Muscle of leg (tissue), 11 donors: Measurements from ENCODE around the gene TOP2A. TPM values are rescaled to one million over a fixed set of nuclear protein-coding genes. Genes with fewer than 3 reads are reported as not detected.

Experiments
- DNase-seq: peaks from one replicate; pipeline ENCODE4 v3.0.0; 2013
- H3K27ac ChIP-seq: one replicate; pipeline ENCODE4 v1.5.1; 2013; ENCODE audit warnings: mild to moderate bottlenecking, low read length, control low read depth
- H3K27me3 ChIP-seq: one replicate; pipeline ENCODE4 v1.6.1; 2013; ENCODE audit warnings: low read length; ENCODE audit not compliant: control insufficient read depth, insufficient read depth
- H3K36me3 ChIP-seq: one replicate; pipeline ENCODE4 v1.6.1; 2013; ENCODE audit warnings: low read length; ENCODE audit not compliant: control insufficient read depth, insufficient read depth
- H3K4me1 ChIP-seq: one replicate; pipeline ENCODE4 v1.6.1; 2013; ENCODE audit warnings: low read length; ENCODE audit not compliant: control insufficient read depth, insufficient read depth
- H3K4me3 ChIP-seq: one replicate; pipeline ENCODE4 v1.5.1; 2013; ENCODE audit warnings: low read length, control low read depth
- H3K9me3 ChIP-seq: replicated peaks from 2 replicates; pipeline ENCODE4 v1.6.1; 2013; ENCODE audit warnings: low read depth, low read length; ENCODE audit not compliant: control insufficient read depth
- WGBS: methylation state at CpG from one replicate; pipeline ENCODE4 v1.1.5; 2013; ENCODE audit warnings: missing lambda C conversion rate; ENCODE audit not compliant: insufficient coverage; 5-methylcytosine and 5-hydroxymethylcytosine counted together
- polyA plus RNA-seq, 8 donors: library from polyadenylated mRNA; unstranded; fragments of 120-200 nt; gene quantifications; one replicate each; pipeline versions ENCODE4 v1.2.1 to v1.2.3, GENCODE V29; 2013; ENCODE audit warnings: inconsistent platforms in 1 of 8, low replicate concordance in 1 of 8; ENCODE audit not compliant: insufficient read length in 8 of 8, insufficient read depth in 1 of 8
- total RNA-seq: library from RNA; stranded (reverse); fragments of 120-200 nt; gene quantifications from one replicate; pipeline ENCODE4 v1.2.4, GENCODE V29; 2013

TOP2A gene
- total and polyA plus RNA-seq, 9 donors = 45.9 to 113 (median 77.9) TPM

DNA sequence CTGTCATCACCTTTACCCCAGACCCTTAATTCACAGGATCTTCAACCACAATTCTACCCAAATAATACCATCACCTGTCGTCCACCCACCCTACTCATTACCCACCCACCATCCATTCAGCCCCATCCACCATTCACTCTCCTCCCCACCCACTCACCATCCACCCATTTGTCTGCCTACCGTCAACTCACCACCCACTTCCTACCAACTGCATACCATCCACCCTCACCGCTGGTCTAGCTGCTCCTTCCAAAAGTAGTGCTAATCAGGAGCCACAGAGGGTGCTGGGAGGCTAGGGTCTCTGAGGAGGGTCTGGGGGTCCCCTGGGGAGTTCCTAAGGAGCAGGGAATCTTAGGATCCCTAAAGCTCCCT lies 13.5 kb upstream of the TOP2A start:
- Histone ChIP-seq H3K9me3 (no peaks in the 10 kb centered on the region), H3K27ac (no peak overlapping the region), H3K4me3 (no peak overlapping the region), H3K27me3 (no peaks in the 10 kb centered on the region), H3K36me3 (no peaks in the 10 kb centered on the region), H3K4me1 (peaks cover 12% of the 10 kb centered on the region)
- no peak for DNase-seq
- 62% methylated on average over 2 of the region's 3 CpGs for WGBS

DNA sequence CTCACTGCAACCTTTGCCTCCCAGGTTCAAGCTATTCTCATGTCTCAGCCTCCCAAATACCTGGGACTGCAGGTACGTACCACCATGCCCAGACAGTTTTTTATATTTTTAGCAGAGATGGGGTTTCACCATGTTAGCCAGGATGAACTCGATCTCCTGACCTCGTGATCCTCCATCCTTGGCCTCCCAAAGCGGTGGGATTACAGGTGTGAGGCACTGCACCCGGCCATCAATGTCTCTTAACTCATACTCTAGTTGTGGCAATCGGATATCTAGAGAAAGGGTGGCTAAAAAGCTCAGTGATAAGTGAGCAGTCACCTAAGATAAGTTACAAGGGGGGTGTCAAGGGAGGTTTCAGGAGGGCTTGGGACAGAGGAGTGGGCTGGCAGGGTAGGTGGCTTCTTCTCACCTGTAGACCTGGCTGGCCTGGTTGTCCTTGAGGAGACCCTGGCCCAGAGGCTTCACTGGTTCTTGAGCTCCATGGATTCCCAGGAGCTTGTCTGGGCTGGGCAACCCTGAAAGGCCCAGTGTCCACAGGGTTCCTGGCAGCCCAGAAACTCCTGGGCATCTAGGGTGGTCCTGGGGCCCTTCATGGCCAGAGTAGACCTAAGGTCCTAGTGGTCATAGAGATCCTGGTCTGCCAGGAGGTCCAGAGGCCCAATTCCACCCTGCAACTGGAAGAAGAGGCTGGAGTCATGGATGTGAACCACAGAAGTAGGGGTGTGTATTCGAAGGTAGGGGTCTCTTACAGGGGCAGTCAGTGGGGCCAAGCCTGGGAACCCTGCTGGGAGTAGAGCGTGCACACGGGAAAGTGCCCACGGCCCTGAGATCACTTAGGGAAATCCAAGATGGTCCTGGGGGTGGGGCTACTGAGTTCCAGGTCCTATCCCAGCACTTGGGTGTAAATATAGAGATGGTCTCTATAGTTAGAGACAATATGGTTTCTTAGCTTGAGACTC lies 12.9 kb upstream of the TOP2A start:
- H3K4me3 ChIP-seq = no peak overlapping the region
- DNase-seq = no peak
- H3K9me3 ChIP-seq = no peaks in the 10 kb centered on the region
- no peaks in the 10 kb centered on the region for H3K36me3 ChIP-seq
- H3K27ac ChIP-seq = no peak overlapping the region
- peaks cover 12% of the 10 kb centered on the region for H3K4me1 ChIP-seq
- 89% methylated on average over 5 of the region's 10 CpGs for WGBS
- no peaks in the 10 kb centered on the region for H3K27me3 ChIP-seq

DNA sequence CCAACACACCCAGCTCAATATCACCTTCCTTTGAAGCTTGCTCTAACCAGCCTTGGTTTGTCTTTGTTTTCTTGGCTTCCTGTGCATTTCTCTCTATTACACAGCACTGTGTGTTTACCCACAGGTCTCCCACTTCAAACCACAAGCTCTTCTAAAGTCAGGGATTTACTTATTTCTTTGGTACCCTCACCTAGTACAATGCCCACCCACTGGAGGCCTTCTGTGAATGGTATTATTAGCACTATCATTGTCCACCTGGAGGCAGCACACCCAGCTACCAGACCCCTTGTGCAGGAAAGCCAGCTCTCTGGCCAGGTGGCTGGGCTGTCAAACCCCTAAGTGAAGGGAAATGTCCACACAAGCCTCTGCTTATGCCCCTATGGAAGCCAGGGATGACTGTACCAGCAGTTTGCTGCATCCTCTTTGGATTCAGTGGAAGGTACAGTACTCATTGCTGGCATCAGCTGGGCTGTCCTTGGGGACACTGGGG lies 9.4 kb upstream of the TOP2A start:
- DNase-seq = no peak
- H3K4me1 ChIP-seq = peaks cover 2% of the 10 kb centered on the region
- no peak overlapping the region for H3K27ac ChIP-seq
- H3K4me3 ChIP-seq = no peak overlapping the region
- no peaks in the 10 kb centered on the region for H3K36me3 ChIP-seq
- H3K27me3 ChIP-seq = no peaks in the 10 kb centered on the region
- H3K9me3 ChIP-seq = no peaks in the 10 kb centered on the region

DNA sequence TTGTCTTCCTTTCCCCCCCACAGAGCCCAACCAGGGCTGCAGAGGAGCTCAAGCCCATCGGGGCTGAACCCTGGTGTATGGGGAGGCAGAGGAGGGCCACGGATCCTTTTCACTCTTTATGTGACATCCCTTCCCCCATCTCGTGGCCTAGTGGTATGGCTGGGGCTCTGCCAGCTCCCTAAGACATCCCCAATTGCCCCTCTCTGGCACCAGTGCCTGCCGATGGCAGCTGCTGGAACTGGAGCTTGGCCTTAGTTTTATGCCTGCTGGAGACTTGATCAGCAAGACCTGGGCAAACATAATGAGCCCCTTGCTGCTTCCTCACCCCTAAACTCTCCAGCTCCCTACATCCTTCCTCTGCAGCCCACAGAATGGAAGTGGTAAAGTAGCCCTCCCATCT lies 8.0 kb upstream of the TOP2A start:
- DNase-seq = no peak
- no peaks in the 10 kb centered on the region for H3K9me3 ChIP-seq
- no peak overlapping the region for H3K4me3 ChIP-seq
- no peak overlapping the region for H3K27ac ChIP-seq
- WGBS = 28% methylated on average over 2 of the region's 4 CpGs
- peaks cover 2% of the 10 kb centered on the region for H3K4me1 ChIP-seq
- no peaks in the 10 kb centered on the region for H3K36me3 ChIP-seq
- H3K27me3 ChIP-seq = no peaks in the 10 kb centered on the region

- WGBS = 57% methylated on average over 1 of the region's 3 CpGs
These were observed 5.4 kb upstream of the TOP2A start for GRCh38 chr17:40422990-40423633.

DNA sequence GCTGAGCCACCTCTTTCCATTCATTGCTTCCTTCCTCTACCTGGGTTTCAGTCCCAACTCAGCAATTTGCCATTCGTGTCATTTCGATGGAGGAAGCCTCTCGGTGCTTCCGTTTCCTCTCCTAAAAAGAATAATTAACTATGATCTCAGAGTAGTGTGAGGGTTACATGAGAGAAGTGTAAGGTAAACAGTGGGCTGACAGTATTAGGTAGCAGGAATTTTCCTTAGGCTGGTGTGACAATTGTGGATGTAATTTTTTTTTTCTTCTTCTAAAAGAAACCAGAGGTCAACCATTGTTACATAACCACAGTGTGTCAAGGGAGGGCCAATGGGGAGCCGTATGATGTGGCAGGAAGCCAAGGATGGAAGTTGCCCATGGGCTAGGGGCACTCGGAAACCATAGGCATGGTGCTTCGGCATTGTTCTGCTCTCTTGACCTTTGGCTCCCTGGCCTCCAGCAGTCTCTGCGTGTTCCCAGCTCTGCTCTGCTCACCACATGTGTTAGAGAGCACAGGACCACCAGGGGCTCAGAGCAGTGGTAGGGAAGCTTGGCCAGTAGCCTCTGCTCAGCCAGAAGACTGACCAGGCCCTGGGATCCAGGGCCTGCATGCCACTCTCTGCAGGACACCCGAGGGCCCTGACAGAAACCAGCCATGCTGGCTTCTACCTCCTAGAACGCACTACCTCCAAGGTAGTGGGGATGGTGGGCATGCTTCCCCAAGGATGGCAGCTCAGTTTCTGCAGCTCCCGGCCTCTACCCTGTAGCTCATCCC lies 2.0 kb upstream of the TOP2A start:
- WGBS = 51% methylated on average over 6 of the region's 11 CpGs
- peaks cover 17% of the 10 kb centered on the region for H3K4me1 ChIP-seq
- H3K27me3 ChIP-seq = no peaks in the 10 kb centered on the region
- DNase-seq = peak; percentile 68
- no peaks in the 10 kb centered on the region for H3K36me3 ChIP-seq
- no peaks in the 10 kb centered on the region for H3K9me3 ChIP-seq
- no peak overlapping the region for H3K4me3 ChIP-seq
- peak overlapping the region; percentile 25 for H3K27ac ChIP-seq

More at GRCh38 chr17:40422990-40423633, 5.4 kb upstream of the TOP2A start:
- Histone ChIP-seq H3K9me3 (no peaks in the 10 kb centered on the region), H3K36me3 (no peaks in the 10 kb centered on the region), H3K27me3 (no peaks in the 10 kb centered on the region), H3K4me3 (no peak overlapping the region), H3K4me1 (peaks cover 10% of the 10 kb centered on the region), H3K27ac (no peak overlapping the region)
- DNase-seq = no peak

DNA sequence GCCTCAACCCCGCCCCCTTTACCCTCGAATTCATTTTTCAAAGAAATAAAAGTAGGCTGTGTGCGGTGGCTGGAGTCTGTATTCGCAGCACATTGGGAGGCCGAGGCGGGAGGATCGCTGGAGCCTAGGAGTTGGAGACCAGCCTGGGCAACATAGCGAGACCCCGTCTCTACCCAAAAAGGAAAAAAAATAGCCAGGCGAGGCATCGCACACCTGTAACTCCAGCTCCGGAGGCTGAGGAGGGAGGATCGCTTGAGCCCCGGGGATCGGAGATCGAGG lies 671 bp upstream of the TOP2A start:
- Histone ChIP-seq H3K4me1 (peaks cover 16% of the 10 kb centered on the region), H3K27ac (peak overlapping the region; percentile 75), H3K4me3 (peak overlapping the region; percentile 47), H3K36me3 (peaks cover 2% of the 10 kb centered on the region), H3K9me3 (no peaks in the 10 kb centered on the region), H3K27me3 (no peaks in the 10 kb centered on the region)
- WGBS = 42% methylated on average over 7 of the region's 16 CpGs
- DNase-seq = no peak

GRCh38 chr17:40417258-40417608 lies 463 bp downstream of the TOP2A start:
- Histone ChIP-seq H3K4me1 (peaks cover 15% of the 10 kb centered on the region), H3K27me3 (no peaks in the 10 kb centered on the region)
- DNase-seq = no peak

GRCh38 chr17:40416671-40417070 lies 1.0 kb downstream of the TOP2A start:
- no CpG with 5 or more reads among the region's 3 CpGs for WGBS
- Histone ChIP-seq H3K4me3 (peak overlapping the region; percentile 78), H3K27ac (no peak overlapping the region)

More at GRCh38 chr17:40417258-40417608, 463 bp downstream of the TOP2A start:
- WGBS = 0% methylated on average over 19 of the region's 21 CpGs
- Histone ChIP-seq H3K36me3 (peaks cover 2% of the 10 kb centered on the region), H3K9me3 (no peaks in the 10 kb centered on the region), H3K27ac (peak overlapping the region; percentile 55), H3K4me3 (peak overlapping the region; percentile 78)

GRCh38 chr17:40415390-40415789 lies 2.3 kb downstream of the TOP2A start:
- Histone ChIP-seq H3K27me3 (no peaks in the 10 kb centered on the region), H3K4me3 (no peak overlapping the region), H3K4me1 (peaks cover 15% of the 10 kb centered on the region), H3K9me3 (no peaks in the 10 kb centered on the region), H3K36me3 (peaks cover 2% of the 10 kb centered on the region), H3K27ac (no peak overlapping the region)
- no CpG with 5 or more reads among the region's 3 CpGs for WGBS
- peak; percentile 54 for DNase-seq

More at GRCh38 chr17:40416671-40417070, 1.0 kb downstream of the TOP2A start:
- Histone ChIP-seq H3K4me1 (peaks cover 15% of the 10 kb centered on the region), H3K36me3 (peaks cover 2% of the 10 kb centered on the region), H3K9me3 (no peaks in the 10 kb centered on the region), H3K27me3 (no peaks in the 10 kb centered on the region)
- no peak for DNase-seq
